GM19238 (cell line): ENCODE data around the gene KLF3.
A peak's percentile ranks its signal among the peaks of the same experiment; 100 is the strongest.
"Not testable (repeated sequence)": the region's sequence is repeated elsewhere in the genome, so short reads cannot be mapped to it uniquely, and the experiment has no call there.

ENCODE experiments used
- DNase-seq: peaks from one replicate; pipeline ENCODE4 v3.0.0; 2011; ENCODE audit warnings: low spot score; ENCODE audit not compliant: insufficient read length

KLF3 gene

GRCh38 chr4:38663801-38664705, at the start of gene KLF3:
KLF3 (plus strand) TSS chr4:38664199; CDS start chr4:38680626, 16,427 bp downstream.
- peak; percentile 84 for DNase-seq

GRCh38 chr4:38614231-38614630, 49.8 kb upstream of the KLF3 start:
- DNase-seq = no peak

- DNase-seq = no peak
Measured at GRCh38 chr4:38615847-38616246, 48.2 kb upstream of the KLF3 start.

GRCh38 chr4:38618505-38618904, 45.5 kb upstream of the KLF3 start:
- no peak for DNase-seq

- DNase-seq = no peak
Measured at GRCh38 chr4:38619316-38619715, 44.7 kb upstream of the KLF3 start.

- no peak for DNase-seq
Measured at GRCh38 chr4:38620065-38620464, 43.9 kb upstream of the KLF3 start.

GRCh38 chr4:38620527-38621027, 43.4 kb upstream of the KLF3 start:
- DNase-seq = no peak

- no peak for DNase-seq
Measured at GRCh38 chr4:38621028-38621684, 42.8 kb upstream of the KLF3 start.

- no peak for DNase-seq
Measured at GRCh38 chr4:38621831-38622230, 42.2 kb upstream of the KLF3 start.

GRCh38 chr4:38622340-38622739, 41.7 kb upstream of the KLF3 start:
- not testable (repeated sequence) for DNase-seq

- DNase-seq = no peak
Measured at GRCh38 chr4:38623260-38623659, 40.7 kb upstream of the KLF3 start.

- no peak for DNase-seq
Measured at GRCh38 chr4:38624311-38624710, 39.7 kb upstream of the KLF3 start.

GRCh38 chr4:38625508-38625907, 38.5 kb upstream of the KLF3 start:
- DNase-seq = no peak

- not testable (repeated sequence) for DNase-seq
Measured at GRCh38 chr4:38626901-38627444, 37.0 kb upstream of the KLF3 start.

GRCh38 chr4:38630519-38630918, 33.5 kb upstream of the KLF3 start:
- no peak for DNase-seq

- no peak for DNase-seq
Measured at GRCh38 chr4:38634047-38634759, 29.8 kb upstream of the KLF3 start.

- no peak for DNase-seq
Measured at GRCh38 chr4:38639242-38639641, 24.8 kb upstream of the KLF3 start.

GRCh38 chr4:38641811-38642210, 22.2 kb upstream of the KLF3 start:
- DNase-seq = no peak

- no peak for DNase-seq
Measured at GRCh38 chr4:38644201-38644600, 19.8 kb upstream of the KLF3 start.

GRCh38 chr4:38647101-38647819, 16.7 kb upstream of the KLF3 start:
- no peak for DNase-seq

GRCh38 chr4:38650133-38650532, 13.9 kb upstream of the KLF3 start:
- DNase-seq = no peak
